G401.6 (cell line): ENCODE data around the gene SEPTIN6.

ENCODE experiments used
- FAIRE-seq: peaks from 2 replicates; lab custom pipeline; 2012; peaks lifted over from hg19 to GRCh38; lab: Jason Lieb, UNC

The SEPTIN6 gene

GRCh38 chrX:119648421-119648775 lies 44.6 kb downstream of the SEPTIN6 start:
- FAIRE-seq, result no peak

GRCh38 chrX:119647552-119648420 lies 45.2 kb downstream of the SEPTIN6 start:
- no peak for FAIRE-seq

GRCh38 chrX:119647089-119647488 lies 45.9 kb downstream of the SEPTIN6 start:
- FAIRE-seq, result no peak

GRCh38 chrX:119646515-119646914 lies 46.5 kb downstream of the SEPTIN6 start:
- no peak for FAIRE-seq

- no peak for FAIRE-seq
These were observed 49.3 kb downstream of the SEPTIN6 start for GRCh38 chrX:119643696-119644095.
